ENCODE results near the gene SULT1A1. TPM values are rescaled to one million over a fixed set of nuclear protein-coding genes. Genes with fewer than 3 reads are reported as not detected.
"Not testable (repeated sequence)": the region's sequence is repeated elsewhere in the genome, so short reads cannot be mapped to it uniquely, and the experiment has no call there.

Gene SULT1A1
- 0.96 and 1.7 TPM in 2 replicates for total RNA-seq
- long read RNA-seq, partial matches to known transcripts, result 0 of 1 reads
- long read RNA-seq, other reads (novel, unspliced or antisense), result 0 of 1 reads

DNA sequence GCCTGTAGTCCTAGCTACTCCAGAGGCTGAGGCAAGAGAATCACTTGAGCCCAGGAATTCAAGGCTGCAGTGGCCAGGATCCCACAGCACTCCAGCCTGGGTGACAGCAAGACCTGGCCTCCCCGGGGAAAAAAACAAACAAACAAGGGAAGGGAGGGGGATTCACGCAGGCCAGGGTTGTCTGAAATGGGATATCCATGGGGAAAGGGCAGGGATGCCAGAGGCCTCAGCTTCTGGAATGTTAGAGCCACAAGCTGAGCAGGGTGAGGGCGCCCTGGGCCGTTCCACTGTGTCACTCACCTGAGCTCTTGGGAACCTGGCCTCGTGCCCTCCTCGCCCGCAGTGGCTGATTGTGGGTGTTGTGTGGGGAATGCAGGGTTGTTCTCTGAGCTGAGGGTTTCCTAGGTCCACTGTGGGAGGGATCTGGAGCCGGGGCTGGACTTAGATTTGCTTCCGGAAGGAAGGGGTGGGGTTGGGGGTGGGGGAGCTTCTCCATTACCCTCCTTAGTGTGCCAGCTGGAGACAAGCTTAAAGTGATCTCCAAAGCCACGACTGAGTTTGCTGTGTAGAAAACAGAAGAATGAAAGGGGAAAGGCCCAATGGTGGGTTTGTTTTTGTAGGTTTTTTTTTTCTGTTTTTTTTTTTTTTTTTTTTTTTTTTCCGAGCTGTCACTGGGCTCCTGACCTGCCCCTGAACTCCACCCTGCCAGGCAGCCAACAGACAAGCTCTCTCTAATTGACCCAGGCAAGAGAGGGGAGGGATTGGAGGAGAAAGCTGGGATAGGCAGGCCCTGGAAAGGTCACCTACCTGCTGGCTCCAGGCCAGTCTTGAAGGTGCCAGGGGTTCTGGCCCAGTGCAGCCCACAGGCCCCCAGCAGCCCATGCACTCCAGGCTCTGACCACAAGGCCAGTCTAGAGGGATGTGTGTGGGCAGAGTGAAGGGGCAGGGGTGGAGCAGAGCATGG, at the start of gene SULT1A1:
Gene SULT1A1 (minus strand): TSS at position 414 of the 964 bp plus-strand sequence. CDS start 1,189 bp downstream, outside the sequence.
- Mint-ChIP-seq H3K36me3 (ENCODE audit: low read depth) (no peaks in the 10 kb centered on the region), H3K27ac (ENCODE audit: unreplicated experiment) (no peak within 1 kb of the TSS), H3K9me3 (no peaks in the 10 kb centered on the region), H3K27me3 (ENCODE audit: low read depth) (no peaks in the 10 kb centered on the region), H3K4me1 (no peaks in the 10 kb centered on the region), H3K4me3 (no peak within 1 kb of the TSS)
- TF ChIP-seq, protein P1, sequence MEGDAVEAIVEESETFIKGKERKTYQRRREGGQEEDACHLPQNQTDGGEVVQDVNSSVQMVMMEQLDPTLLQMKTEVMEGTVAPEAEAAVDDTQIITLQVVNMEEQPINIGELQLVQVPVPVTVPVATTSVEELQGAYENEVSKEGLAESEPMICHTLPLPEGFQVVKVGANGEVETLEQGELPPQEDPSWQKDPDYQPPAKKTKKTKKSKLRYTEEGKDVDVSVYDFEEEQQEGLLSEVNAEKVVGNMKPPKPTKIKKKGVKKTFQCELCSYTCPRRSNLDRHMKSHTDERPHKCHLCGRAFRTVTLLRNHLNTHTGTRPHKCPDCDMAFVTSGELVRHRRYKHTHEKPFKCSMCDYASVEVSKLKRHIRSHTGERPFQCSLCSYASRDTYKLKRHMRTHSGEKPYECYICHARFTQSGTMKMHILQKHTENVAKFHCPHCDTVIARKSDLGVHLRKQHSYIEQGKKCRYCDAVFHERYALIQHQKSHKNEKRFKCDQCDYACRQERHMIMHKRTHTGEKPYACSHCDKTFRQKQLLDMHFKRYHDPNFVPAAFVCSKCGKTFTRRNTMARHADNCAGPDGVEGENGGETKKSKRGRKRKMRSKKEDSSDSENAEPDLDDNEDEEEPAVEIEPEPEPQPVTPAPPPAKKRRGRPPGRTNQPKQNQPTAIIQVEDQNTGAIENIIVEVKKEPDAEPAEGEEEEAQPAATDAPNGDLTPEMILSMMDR (conservative IDR thresholded peaks at IDR 0.05), result no peak
- DNase-seq (ENCODE audit: low read depth, low spot score), result no peak

DNA sequence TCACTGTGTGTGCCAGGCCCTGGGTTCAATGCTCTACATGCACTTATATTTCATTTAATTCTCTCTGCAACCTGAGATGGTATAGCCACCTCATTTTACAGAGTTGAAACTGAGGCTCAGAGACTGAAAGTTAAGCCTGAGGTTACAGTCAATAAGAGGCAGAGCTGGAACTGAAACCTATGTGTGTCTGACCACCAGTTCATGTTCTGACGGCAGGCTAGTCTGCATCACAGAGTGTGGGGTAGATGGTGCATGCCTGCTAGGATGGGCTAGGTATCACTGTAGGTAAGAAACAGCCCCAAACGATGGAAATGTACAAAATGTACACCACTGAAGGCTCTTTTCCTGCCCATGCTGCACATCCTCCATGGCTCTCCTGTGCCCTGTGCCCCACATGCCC, 30.1 kb upstream of the SULT1A1 start:
- not testable (repeated sequence) for H3K4me1 Mint-ChIP-seq; H3K4me3 Mint-ChIP-seq; H3K9me3 Mint-ChIP-seq; H3K36me3 Mint-ChIP-seq (ENCODE audit: low read depth); DNase-seq (ENCODE audit: low read depth, low spot score); H3K27ac Mint-ChIP-seq (ENCODE audit: unreplicated experiment); H3K27me3 Mint-ChIP-seq (ENCODE audit: low read depth)

DNA sequence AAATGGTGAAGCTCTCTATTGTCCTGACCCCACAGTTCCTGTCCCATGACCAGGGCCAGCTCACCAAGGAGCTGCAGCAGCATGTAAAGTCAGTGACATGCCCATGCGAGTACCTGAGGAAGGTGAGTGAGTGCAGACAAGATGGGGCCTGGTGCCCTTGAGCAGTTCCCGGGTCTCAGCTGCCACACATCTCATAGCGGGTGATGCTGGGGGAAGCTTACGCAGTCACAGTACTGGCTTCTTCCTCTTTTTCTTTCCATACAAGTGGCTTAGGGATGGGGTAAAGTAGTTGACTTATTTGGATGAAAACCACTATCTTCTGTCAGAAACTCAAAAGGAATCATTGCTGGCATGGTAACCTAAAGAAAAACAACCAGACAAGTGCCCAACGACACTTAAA, 28.5 kb upstream of the SULT1A1 start:
- H3K36me3 Mint-ChIP-seq (ENCODE audit: low read depth); H3K4me1 Mint-ChIP-seq; H3K9me3 Mint-ChIP-seq; DNase-seq (ENCODE audit: low read depth, low spot score); H3K4me3 Mint-ChIP-seq; H3K27ac Mint-ChIP-seq (ENCODE audit: unreplicated experiment); H3K27me3 Mint-ChIP-seq (ENCODE audit: low read depth): not testable (repeated sequence)

DNA sequence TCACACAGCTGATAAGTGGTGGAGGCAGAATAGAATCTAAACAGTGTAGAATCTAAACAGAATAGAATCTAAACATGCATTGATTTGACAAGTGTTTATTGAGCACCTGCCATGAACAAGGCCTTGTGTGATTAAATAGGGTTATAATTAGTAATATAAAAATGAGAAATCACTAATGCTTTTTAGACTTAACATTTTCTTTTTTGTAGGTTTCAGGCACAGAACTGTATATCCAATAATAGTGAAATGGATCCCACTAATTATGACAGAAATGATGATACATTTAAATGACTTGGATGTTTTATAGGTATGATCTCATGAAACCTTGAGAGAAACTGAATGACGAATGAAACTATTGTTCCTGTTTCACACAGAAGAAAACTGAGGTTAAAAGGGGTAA, 27.9 kb upstream of the SULT1A1 start, which contains the start of gene NPIPB8:
Gene NPIPB8 (plus strand): TSS at position 301 of the 400 bp plus-strand sequence. CDS start 296 bp downstream, outside the sequence.
- H3K4me3 Mint-ChIP-seq; DNase-seq (ENCODE audit: low read depth, low spot score); H3K27me3 Mint-ChIP-seq (ENCODE audit: low read depth); H3K27ac Mint-ChIP-seq (ENCODE audit: unreplicated experiment); H3K9me3 Mint-ChIP-seq; H3K4me1 Mint-ChIP-seq; H3K36me3 Mint-ChIP-seq (ENCODE audit: low read depth): not testable (repeated sequence)

DNA sequence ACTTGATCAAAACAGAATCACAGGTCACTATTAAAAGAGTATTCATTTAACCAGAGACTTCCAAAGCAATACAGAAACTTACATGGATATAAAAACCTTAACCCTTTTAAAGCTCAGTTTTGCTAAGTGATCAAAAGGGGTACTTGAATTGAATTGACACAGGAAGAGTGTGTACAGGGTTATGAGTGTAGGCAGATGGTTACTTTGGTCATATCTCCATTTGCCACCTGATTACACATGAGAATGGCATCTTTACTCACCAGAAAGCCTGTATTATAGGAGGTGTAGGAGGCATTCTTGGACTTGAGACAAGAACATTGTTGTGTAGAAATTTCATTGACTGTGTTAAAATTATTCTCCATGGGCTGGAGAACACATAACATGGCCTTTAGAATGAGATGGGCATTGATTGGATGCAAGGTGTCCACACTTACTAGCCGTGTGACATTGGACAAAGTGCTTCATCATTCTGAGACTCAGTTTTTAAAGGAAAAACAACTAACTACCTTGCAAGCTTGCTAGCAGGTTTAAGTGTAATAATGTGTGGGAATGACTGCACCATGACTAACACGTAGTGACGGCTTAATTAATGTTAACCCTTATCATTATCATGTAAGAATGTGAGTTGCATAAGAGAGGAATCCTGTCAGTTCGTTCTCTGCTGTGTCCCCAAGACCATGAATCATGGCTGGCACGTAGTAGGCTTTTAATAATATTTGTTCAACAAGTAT, 26.4 kb upstream of the SULT1A1 start:
- H3K9me3 Mint-ChIP-seq; H3K27ac Mint-ChIP-seq (ENCODE audit: unreplicated experiment); DNase-seq (ENCODE audit: low read depth, low spot score); H3K27me3 Mint-ChIP-seq (ENCODE audit: low read depth); H3K4me1 Mint-ChIP-seq; H3K36me3 Mint-ChIP-seq (ENCODE audit: low read depth); H3K4me3 Mint-ChIP-seq: not testable (repeated sequence)

DNA sequence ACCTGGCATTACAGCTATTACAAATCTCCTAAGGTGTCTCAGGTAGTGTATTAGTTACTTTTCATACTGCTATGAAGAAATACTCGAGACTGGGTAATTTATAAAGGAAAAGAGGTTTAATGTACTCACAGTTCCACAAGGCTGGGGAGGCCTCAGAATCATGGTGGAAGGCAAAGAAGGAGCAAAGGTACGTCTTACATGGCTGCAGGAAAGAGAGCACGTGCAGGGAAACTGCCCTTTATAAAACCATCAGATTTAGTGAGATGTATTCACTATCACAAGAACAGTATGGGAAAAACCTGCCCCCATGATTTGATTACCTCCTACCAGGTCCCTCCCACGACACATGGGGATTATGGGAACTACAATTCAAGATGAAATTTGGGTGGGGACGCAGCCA, 21.1 kb upstream of the SULT1A1 start:
- not testable (repeated sequence) for H3K9me3 Mint-ChIP-seq; DNase-seq (ENCODE audit: low read depth, low spot score); H3K4me1 Mint-ChIP-seq; H3K36me3 Mint-ChIP-seq (ENCODE audit: low read depth); H3K27ac Mint-ChIP-seq (ENCODE audit: unreplicated experiment); H3K4me3 Mint-ChIP-seq; H3K27me3 Mint-ChIP-seq (ENCODE audit: low read depth)

DNA sequence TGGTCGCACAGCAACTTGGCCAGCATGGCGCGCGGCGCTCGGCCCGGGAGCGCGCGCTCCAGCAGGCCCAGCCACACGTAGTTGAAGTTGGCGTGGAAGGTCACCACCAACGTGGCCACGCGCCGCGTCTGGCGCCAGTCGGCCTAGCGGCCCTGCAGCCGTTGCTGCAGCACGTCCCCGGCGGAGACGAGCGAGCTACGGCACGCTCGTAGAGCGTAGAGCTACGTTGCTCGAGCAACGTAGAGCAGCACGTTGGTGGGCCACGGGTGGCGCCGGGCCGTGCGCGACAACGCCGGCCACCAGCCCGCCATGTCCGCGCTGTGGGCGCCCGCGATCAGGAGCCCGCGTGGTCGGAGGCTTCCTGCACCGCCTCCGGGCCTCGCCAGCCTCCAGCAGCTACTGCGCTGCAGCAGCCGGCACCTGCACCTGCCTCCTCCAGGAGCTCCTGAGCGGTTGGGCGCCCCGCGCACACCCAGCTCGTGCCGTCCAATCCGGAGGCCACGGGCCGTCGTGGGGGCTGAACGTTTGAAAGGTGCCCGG, 13.4 kb upstream of the SULT1A1 start:
- H3K27me3 Mint-ChIP-seq (ENCODE audit: low read depth), result no peaks in the 10 kb centered on the region
- TF ChIP-seq, protein P1 (conservative IDR thresholded peaks at IDR 0.05), result no peak
- H3K27ac Mint-ChIP-seq (ENCODE audit: unreplicated experiment), result no peak overlapping the region
- peaks cover 13% of the 10 kb centered on the region for H3K4me1 Mint-ChIP-seq
- H3K4me3 Mint-ChIP-seq, result no peak overlapping the region
- no peak for DNase-seq (ENCODE audit: low read depth, low spot score)
- no peaks in the 10 kb centered on the region for H3K36me3 Mint-ChIP-seq (ENCODE audit: low read depth)
- H3K9me3 Mint-ChIP-seq, result no peaks in the 10 kb centered on the region

DNA sequence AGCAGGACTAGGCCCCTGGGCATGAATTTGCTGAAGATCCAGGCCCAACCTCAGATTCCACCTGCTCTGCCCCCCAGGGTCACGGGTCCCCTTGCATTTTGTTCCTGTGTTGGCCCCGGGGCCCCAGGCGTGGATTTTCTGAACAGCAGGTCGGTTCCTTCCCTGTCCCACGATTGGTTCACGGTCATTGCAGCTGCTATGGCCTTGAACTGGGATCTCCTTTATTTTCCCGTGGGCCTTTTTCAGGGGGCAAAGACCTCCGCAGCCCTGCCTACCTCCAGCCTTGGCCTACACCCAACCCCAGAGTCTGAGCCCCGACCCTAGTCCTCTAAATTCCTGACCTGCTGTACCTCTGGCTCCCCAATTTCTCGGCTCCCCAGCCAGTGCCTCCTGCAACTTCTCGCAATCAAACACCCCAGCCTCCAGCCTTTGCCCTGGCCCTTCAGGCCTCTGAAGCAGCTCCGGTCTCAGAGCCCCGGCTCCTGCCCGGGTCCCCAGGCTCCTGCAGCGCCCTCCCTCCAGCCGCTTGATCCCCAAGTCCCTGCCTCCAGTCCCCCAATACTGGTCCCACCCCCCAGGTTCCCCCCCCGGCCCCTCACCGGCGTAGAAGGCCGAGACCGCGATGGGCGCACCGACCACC, 12.8 kb upstream of the SULT1A1 start:
- peaks cover 17% of the 10 kb centered on the region for H3K4me1 Mint-ChIP-seq
- not testable (repeated sequence) for DNase-seq (ENCODE audit: low read depth, low spot score); H3K36me3 Mint-ChIP-seq (ENCODE audit: low read depth); H3K9me3 Mint-ChIP-seq; H3K4me3 Mint-ChIP-seq; H3K27me3 Mint-ChIP-seq (ENCODE audit: low read depth); H3K27ac Mint-ChIP-seq (ENCODE audit: unreplicated experiment)
